Skeletal muscle satellite cell (primary cell): ENCODE data around the gene COLEC12.

Experiments
- H3K27me3 ChIP-seq: 2 replicates; pipeline ENCODE4 v1.7.0; 2013; ENCODE audit warnings: low read length; ENCODE audit not compliant: control insufficient read depth, insufficient read depth
- H3K36me3 ChIP-seq: 2 replicates; pipeline ENCODE4 v1.7.0; 2013; ENCODE audit warnings: mild to moderate bottlenecking, control low read depth, low read length; ENCODE audit not compliant: insufficient read depth
- H3K4me1 ChIP-seq: 2 replicates; pipeline ENCODE4 v1.7.0; 2013; ENCODE audit warnings: low read length; ENCODE audit not compliant: control insufficient read depth, insufficient read depth
- H3K4me2 ChIP-seq: 2 replicates; pipeline ENCODE4 v1.7.0; 2013; ENCODE audit warnings: mild to moderate bottlenecking, low read length
- H3K4me3 ChIP-seq: 2 replicates; pipeline ENCODE4 v1.7.0; 2013; ENCODE audit warnings: low read length
- H3K9ac ChIP-seq: 2 replicates; pipeline ENCODE4 v1.7.0; 2013; ENCODE audit warnings: mild to moderate bottlenecking, low read depth, low read length, moderate library complexity
- H3K9me3 ChIP-seq: replicated peaks from 2 replicates; pipeline ENCODE4 v1.7.0; 2013; ENCODE audit warnings: mild to moderate bottlenecking, control low read depth, low read length

The COLEC12 gene

GRCh38 chr18:335733-336132, 164.8 kb downstream of the COLEC12 start:
- no peaks in the 10 kb centered on the region for H3K4me1 ChIP-seq
- no peak overlapping the region for H3K4me2 ChIP-seq
- H3K27me3 ChIP-seq: peaks cover 81% of the 10 kb centered on the region
- no peak overlapping the region for H3K4me3 ChIP-seq
- H3K36me3 ChIP-seq: no peaks in the 10 kb centered on the region
- H3K9ac ChIP-seq: no peak overlapping the region
- H3K9me3 ChIP-seq: no peaks in the 10 kb centered on the region

GRCh38 chr18:334575-335132, 165.8 kb downstream of the COLEC12 start:
- no peaks in the 10 kb centered on the region for H3K36me3 ChIP-seq
- H3K27me3 ChIP-seq: peaks cover 82% of the 10 kb centered on the region
- H3K4me1 ChIP-seq: no peaks in the 10 kb centered on the region
- no peak overlapping the region for H3K4me3 ChIP-seq
- no peak overlapping the region for H3K9ac ChIP-seq
- no peaks in the 10 kb centered on the region for H3K9me3 ChIP-seq
- no peak overlapping the region for H3K4me2 ChIP-seq

GRCh38 chr18:332721-333510, 167.6 kb downstream of the COLEC12 start:
- no peak overlapping the region for H3K4me2 ChIP-seq

GRCh38 chr18:332007-332406, 168.5 kb downstream of the COLEC12 start:
- no peaks in the 10 kb centered on the region for H3K36me3 ChIP-seq
- H3K27me3 ChIP-seq: peaks cover 81% of the 10 kb centered on the region
- no peaks in the 10 kb centered on the region for H3K9me3 ChIP-seq
- no peaks in the 10 kb centered on the region for H3K4me1 ChIP-seq
- H3K4me3 ChIP-seq: no peak overlapping the region
- no peak overlapping the region for H3K4me2 ChIP-seq
- no peak overlapping the region for H3K9ac ChIP-seq

More at GRCh38 chr18:332721-333510, 167.6 kb downstream of the COLEC12 start:
- no peak overlapping the region for H3K4me3 ChIP-seq
- H3K27me3 ChIP-seq: peaks cover 81% of the 10 kb centered on the region
- H3K9ac ChIP-seq: no peak overlapping the region
- no peaks in the 10 kb centered on the region for H3K9me3 ChIP-seq
- no peaks in the 10 kb centered on the region for H3K36me3 ChIP-seq
- H3K4me1 ChIP-seq: no peaks in the 10 kb centered on the region

- H3K36me3 ChIP-seq: no peaks in the 10 kb centered on the region
- H3K4me3 ChIP-seq: no peak overlapping the region
- no peaks in the 10 kb centered on the region for H3K9me3 ChIP-seq
Observed at GRCh38 chr18:331221-331821, 169.2 kb downstream of the COLEC12 start.

GRCh38 chr18:328928-329327, 171.6 kb downstream of the COLEC12 start:
- Histone ChIP-seq H3K9me3 (no peaks in the 10 kb centered on the region), H3K27me3 (peaks cover 91% of the 10 kb centered on the region), H3K9ac (no peak overlapping the region), H3K4me1 (no peaks in the 10 kb centered on the region), H3K4me2 (no peak overlapping the region), H3K4me3 (no peak overlapping the region), H3K36me3 (no peaks in the 10 kb centered on the region)

More at GRCh38 chr18:331221-331821, 169.2 kb downstream of the COLEC12 start:
- H3K9ac ChIP-seq: no peak overlapping the region
- H3K27me3 ChIP-seq: peaks cover 82% of the 10 kb centered on the region
- no peak overlapping the region for H3K4me2 ChIP-seq
- no peaks in the 10 kb centered on the region for H3K4me1 ChIP-seq

GRCh38 chr18:326846-327245, 173.7 kb downstream of the COLEC12 start:
- Histone ChIP-seq H3K4me1 (peaks cover 15% of the 10 kb centered on the region), H3K27me3 (peaks cover 86% of the 10 kb centered on the region), H3K9ac (no peak overlapping the region), H3K36me3 (no peaks in the 10 kb centered on the region), H3K4me2 (no peak overlapping the region), H3K4me3 (no peak overlapping the region), H3K9me3 (no peaks in the 10 kb centered on the region)

GRCh38 chr18:323253-323622, 177.3 kb downstream of the COLEC12 start:
- peak overlapping the region; percentile 25 for H3K4me2 ChIP-seq

GRCh38 chr18:321865-322467, 178.5 kb downstream of the COLEC12 start:
- H3K9me3 ChIP-seq: no peaks in the 10 kb centered on the region
- H3K27me3 ChIP-seq: peaks cover 68% of the 10 kb centered on the region
- H3K9ac ChIP-seq: no peak overlapping the region
- H3K4me1 ChIP-seq: peaks cover 15% of the 10 kb centered on the region
- no peaks in the 10 kb centered on the region for H3K36me3 ChIP-seq
- H3K4me2 ChIP-seq: no peak overlapping the region
- H3K4me3 ChIP-seq: no peak overlapping the region

More at GRCh38 chr18:323253-323622, 177.3 kb downstream of the COLEC12 start:
- Histone ChIP-seq H3K4me3 (no peak overlapping the region), H3K4me1 (peaks cover 15% of the 10 kb centered on the region), H3K27me3 (peaks cover 74% of the 10 kb centered on the region), H3K9me3 (no peaks in the 10 kb centered on the region), H3K36me3 (no peaks in the 10 kb centered on the region), H3K9ac (no peak overlapping the region)

- Histone ChIP-seq H3K9ac (no peak overlapping the region), H3K27me3 (peaks cover 58% of the 10 kb centered on the region), H3K9me3 (no peaks in the 10 kb centered on the region), H3K36me3 (no peaks in the 10 kb centered on the region), H3K4me2 (no peak overlapping the region), H3K4me3 (no peak overlapping the region), H3K4me1 (peaks cover 15% of the 10 kb centered on the region)
Observed at GRCh38 chr18:320155-320554, 180.3 kb downstream of the COLEC12 start.

GRCh38 chr18:319720-320119, 180.8 kb downstream of the COLEC12 start:
- no peaks in the 10 kb centered on the region for H3K9me3 ChIP-seq
- H3K36me3 ChIP-seq: no peaks in the 10 kb centered on the region
- no peak overlapping the region for H3K4me3 ChIP-seq
- H3K4me2 ChIP-seq: no peak overlapping the region
- H3K27me3 ChIP-seq: peaks cover 54% of the 10 kb centered on the region
- no peak overlapping the region for H3K9ac ChIP-seq
- H3K4me1 ChIP-seq: peaks cover 15% of the 10 kb centered on the region
